ENCODE results near the gene DNLZ.

DNLZ gene

DNA sequence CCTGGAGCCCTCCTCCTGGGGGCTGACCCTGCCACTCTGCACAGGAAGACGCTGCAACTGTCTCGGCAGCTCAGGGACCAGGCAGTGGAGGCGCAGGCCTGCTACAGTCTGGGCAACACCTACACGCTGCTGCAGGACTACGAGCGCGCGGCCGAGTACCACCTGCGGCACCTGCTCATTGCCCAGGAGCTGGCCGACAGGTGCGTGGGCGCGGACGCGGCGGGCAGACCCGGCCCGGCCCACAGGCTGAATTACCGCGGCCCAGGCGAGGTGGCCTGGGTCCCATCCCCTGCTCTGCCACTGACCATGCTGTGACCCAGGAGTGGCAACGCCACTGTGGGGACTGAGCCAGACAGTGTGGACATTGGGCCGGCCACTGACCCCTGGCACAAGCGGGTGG, 25.0 kb downstream of the DNLZ start:
- Histone ChIP-seq H3K27ac (ENCODE audit: low read length) (no peak overlapping the region), H3K9ac (ENCODE audit: low read length) (no peak overlapping the region), H3K9me3 (ENCODE audit: insufficient read depth, low read length) (no peaks in the 10 kb centered on the region), H2AFZ (ENCODE audit: low read depth, low read length) (no peak overlapping the region), H3K79me2 (ENCODE audit: low read length) (no peaks in the 10 kb centered on the region), H3K4me1 (ENCODE audit: low read length) (no peaks in the 10 kb centered on the region), H3K27me3 (ENCODE audit: low read depth, low read length) (no peaks in the 10 kb centered on the region), H3K4me3 (ENCODE audit: low read length) (no peak overlapping the region), H4K20me1 (ENCODE audit: insufficient read depth, low read length) (no peaks in the 10 kb centered on the region), H3K4me2 (ENCODE audit: low read length) (no peak overlapping the region), H3K36me3 (replicated peaks; ENCODE audit: low read depth, low read length) (no peaks in the 10 kb centered on the region)
- TF ChIP-seq, protein P1, sequence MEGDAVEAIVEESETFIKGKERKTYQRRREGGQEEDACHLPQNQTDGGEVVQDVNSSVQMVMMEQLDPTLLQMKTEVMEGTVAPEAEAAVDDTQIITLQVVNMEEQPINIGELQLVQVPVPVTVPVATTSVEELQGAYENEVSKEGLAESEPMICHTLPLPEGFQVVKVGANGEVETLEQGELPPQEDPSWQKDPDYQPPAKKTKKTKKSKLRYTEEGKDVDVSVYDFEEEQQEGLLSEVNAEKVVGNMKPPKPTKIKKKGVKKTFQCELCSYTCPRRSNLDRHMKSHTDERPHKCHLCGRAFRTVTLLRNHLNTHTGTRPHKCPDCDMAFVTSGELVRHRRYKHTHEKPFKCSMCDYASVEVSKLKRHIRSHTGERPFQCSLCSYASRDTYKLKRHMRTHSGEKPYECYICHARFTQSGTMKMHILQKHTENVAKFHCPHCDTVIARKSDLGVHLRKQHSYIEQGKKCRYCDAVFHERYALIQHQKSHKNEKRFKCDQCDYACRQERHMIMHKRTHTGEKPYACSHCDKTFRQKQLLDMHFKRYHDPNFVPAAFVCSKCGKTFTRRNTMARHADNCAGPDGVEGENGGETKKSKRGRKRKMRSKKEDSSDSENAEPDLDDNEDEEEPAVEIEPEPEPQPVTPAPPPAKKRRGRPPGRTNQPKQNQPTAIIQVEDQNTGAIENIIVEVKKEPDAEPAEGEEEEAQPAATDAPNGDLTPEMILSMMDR (IDR thresholded peaks at IDR 0.05; ENCODE audit: low read depth, low read length) = no peak
- no peak for TF ChIP-seq EZH2phosphoT487 (IDR thresholded peaks at IDR 0.05; ENCODE audit: low read depth)

DNA sequence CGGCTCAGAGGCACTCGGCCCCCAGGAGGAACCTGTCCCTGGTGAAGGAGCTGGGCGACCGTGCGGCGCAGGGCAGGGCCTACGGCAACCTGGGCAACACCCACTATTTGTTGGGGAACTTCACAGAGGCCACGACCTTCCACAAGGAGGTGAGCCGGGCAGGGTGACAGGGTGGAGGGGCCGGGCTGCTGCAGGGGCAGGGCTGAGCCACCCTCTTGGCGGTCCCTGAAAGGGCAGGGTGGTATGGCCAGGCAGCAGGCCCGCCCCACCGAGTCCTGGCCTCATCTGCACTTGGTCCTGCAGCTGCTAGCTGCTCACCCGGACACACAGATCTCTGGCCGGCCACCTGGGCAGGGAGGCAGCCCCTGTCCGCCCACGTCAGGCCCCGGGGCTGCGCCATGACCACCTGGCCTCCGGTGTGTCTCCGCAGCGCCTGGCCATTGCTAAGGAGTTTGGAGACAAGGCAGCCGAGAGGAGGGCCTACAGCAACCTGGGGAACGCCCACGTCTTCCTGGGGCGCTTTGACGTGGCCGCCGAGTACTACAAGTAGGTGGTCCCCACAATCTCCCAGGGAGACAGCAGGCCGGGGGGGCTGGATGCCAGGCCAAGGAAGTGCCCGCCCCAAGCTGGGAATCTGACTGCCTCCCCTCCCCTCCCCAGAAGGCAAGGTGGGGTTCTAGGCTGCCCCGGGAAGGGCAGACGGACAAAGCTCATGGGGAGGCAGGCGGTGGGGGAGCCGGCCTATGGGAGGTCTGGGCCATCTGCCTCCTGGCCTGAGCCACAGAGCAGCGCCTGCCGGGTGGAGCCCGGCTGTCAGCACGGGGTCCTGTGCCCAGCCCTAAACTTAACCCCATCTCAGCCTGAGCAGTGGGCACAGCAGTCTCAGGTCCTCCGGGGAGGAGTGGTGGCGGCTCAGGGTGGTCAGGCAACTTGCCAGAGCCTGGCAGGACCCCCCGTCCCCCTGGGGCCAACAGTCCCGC, 25.8 kb downstream of the DNLZ start:
- Histone ChIP-seq H3K36me3 (replicated peaks; ENCODE audit: low read depth, low read length) (no peaks in the 10 kb centered on the region), H3K27ac (ENCODE audit: low read length) (no peak overlapping the region), H3K4me2 (ENCODE audit: low read length) (no peak overlapping the region), H4K20me1 (ENCODE audit: insufficient read depth, low read length) (no peaks in the 10 kb centered on the region), H3K27me3 (ENCODE audit: low read depth, low read length) (no peaks in the 10 kb centered on the region), H3K9me3 (ENCODE audit: insufficient read depth, low read length) (no peaks in the 10 kb centered on the region), H3K79me2 (ENCODE audit: low read length) (no peaks in the 10 kb centered on the region), H3K4me1 (ENCODE audit: low read length) (no peaks in the 10 kb centered on the region), H3K9ac (ENCODE audit: low read length) (no peak overlapping the region), H3K4me3 (ENCODE audit: low read length) (no peak overlapping the region), H2AFZ (ENCODE audit: low read depth, low read length) (no peak overlapping the region)
- TF ChIP-seq, protein P1 (IDR thresholded peaks at IDR 0.05; ENCODE audit: low read depth, low read length) = no peak
- no peak for TF ChIP-seq EZH2phosphoT487 (IDR thresholded peaks at IDR 0.05; ENCODE audit: low read depth)

DNA sequence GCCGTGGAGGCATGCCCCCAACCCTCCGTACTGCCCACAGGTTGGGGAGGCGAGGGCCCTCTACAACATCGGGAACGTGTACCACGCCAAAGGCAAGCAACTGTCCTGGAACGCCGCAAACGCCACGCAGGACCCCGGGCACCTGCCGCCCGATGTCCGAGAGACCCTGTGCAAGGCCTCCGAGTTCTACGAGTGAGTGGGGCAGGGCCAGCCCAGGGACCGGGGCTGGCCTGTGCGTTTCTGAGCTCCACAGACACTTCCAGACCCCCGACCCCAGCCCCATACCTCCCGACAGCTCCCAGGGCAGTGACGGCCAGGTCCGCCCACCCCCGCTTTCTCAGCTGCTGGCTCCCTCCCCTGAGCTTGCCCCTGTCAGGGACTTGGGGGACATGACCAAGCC, 26.7 kb downstream of the DNLZ start:
- Histone ChIP-seq H3K27ac (ENCODE audit: low read length) (no peak overlapping the region), H3K36me3 (replicated peaks; ENCODE audit: low read depth, low read length) (no peaks in the 10 kb centered on the region), H3K4me2 (ENCODE audit: low read length) (no peak overlapping the region), H2AFZ (ENCODE audit: low read depth, low read length) (no peak overlapping the region), H4K20me1 (ENCODE audit: insufficient read depth, low read length) (no peaks in the 10 kb centered on the region), H3K9me3 (ENCODE audit: insufficient read depth, low read length) (no peaks in the 10 kb centered on the region), H3K4me1 (ENCODE audit: low read length) (peaks cover 3% of the 10 kb centered on the region; the same call in 1 of the 2 replicates), H3K79me2 (ENCODE audit: low read length) (no peaks in the 10 kb centered on the region), H3K4me3 (ENCODE audit: low read length) (no peak overlapping the region), H3K9ac (ENCODE audit: low read length) (no peak overlapping the region), H3K27me3 (ENCODE audit: low read depth, low read length) (no peaks in the 10 kb centered on the region)
- TF ChIP-seq, protein P1 (IDR thresholded peaks at IDR 0.05; ENCODE audit: low read depth, low read length) = no peak
- no peak for TF ChIP-seq EZH2phosphoT487 (IDR thresholded peaks at IDR 0.05; ENCODE audit: low read depth)

DNA sequence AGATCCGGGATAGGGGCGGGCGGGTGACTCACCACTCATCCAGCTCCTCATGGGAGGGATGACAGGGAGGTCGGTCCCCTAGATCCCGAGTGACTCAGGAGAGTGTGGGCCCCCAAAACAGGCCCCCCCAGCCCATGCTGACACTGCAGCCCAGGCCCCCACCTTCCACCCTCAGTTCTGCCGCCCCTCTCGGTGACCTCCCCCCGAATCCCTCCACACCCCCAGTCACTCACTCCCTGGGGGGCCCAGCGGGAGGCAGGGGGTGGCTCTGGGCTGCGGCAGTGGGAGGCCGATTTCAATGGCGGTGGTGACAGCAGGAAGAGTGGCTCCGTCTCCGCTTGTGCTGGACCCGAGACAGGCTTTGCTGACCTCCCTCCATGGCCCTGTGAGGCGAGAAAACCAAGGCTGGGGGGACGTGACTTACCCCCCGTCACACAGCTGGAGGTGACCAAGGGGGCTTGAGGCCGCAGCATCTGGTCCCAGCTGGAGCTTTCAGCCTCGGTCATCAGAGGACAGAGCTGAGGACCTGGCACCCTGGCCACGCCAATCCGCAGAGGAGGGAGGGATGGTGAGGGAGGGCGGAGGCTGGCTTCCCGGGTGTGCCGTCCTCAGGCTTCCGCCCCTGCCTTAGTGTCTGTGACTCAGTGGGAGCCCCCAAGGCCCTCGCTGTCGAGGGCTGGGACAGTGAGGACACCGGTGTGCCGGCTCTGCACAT, 27.2 kb downstream of the DNLZ start:
- no peaks in the 10 kb centered on the region for H3K79me2 ChIP-seq (ENCODE audit: low read length)
- peaks cover 7% of the 10 kb centered on the region; the same call in 1 of the 2 replicates for H3K4me1 ChIP-seq (ENCODE audit: low read length)
- H3K4me2 ChIP-seq (ENCODE audit: low read length) = no peak overlapping the region
- TF ChIP-seq, protein P1 (IDR thresholded peaks at IDR 0.05; ENCODE audit: low read depth, low read length) = no peak
- TF ChIP-seq EZH2phosphoT487 (IDR thresholded peaks at IDR 0.05; ENCODE audit: low read depth) = no peak
- H3K9ac ChIP-seq (ENCODE audit: low read length) = no peak overlapping the region
- H3K27me3 ChIP-seq (ENCODE audit: low read depth, low read length) = no peaks in the 10 kb centered on the region
- no peaks in the 10 kb centered on the region for H3K9me3 ChIP-seq (ENCODE audit: insufficient read depth, low read length)
- H2AFZ ChIP-seq (ENCODE audit: low read depth, low read length) = no peak overlapping the region
- no peaks in the 10 kb centered on the region for H3K36me3 ChIP-seq (replicated peaks; ENCODE audit: low read depth, low read length)
- no peak overlapping the region for H3K27ac ChIP-seq (ENCODE audit: low read length)
- no peak overlapping the region for H3K4me3 ChIP-seq (ENCODE audit: low read length)
- H4K20me1 ChIP-seq (ENCODE audit: insufficient read depth, low read length) = no peaks in the 10 kb centered on the region

Data from OCI-LY3 (cell line).